ENCODE data around the gene CTDSPL2.
"Not testable (repeated sequence)": the region's sequence is repeated elsewhere in the genome, so short reads cannot be mapped to it uniquely, and the experiment has no call there.

The CTDSPL2 gene

DNA sequence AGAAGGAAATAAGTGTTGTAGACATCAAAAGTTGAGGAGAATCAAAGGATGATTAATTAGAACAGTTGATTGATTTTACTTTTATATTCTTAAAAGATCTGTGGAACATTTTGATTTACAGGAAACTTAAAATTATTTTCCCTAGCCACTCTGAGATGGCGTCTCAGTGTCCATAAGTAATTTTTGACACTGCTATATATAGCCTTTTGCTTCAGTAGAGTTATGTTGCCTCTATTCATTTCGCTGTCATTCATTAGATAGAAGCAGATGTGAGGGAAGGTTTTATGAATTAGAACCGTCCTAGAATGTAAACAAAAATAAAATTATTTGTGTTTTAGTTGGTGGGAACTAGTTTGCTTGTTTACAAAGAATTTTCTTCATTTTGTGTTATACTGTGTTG lies 58.5 kb downstream of the CTDSPL2 start:
- no peak for DNase-seq (ENCODE audit: low read depth)

DNA sequence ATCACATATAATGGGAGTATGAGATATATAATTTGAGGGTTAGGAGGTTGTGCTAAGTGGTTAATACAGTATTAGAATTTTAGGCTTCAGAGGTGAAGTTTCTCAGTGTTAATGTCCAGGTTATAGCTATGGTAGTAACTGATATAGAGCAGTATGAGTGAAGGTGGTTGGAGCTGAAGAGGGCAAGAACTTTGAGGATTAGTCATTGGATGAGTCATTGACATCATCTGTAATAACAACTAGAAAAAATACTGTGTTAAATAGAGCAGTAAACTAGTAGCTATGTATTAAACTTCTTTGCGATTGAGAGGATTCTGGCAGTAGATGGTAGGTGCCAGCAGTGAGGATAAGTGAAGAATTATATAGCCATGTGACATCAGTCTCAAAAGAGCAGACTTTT lies 62.0 kb downstream of the CTDSPL2 start:
- peak; percentile 71 for DNase-seq (ENCODE audit: low read depth)

DNA sequence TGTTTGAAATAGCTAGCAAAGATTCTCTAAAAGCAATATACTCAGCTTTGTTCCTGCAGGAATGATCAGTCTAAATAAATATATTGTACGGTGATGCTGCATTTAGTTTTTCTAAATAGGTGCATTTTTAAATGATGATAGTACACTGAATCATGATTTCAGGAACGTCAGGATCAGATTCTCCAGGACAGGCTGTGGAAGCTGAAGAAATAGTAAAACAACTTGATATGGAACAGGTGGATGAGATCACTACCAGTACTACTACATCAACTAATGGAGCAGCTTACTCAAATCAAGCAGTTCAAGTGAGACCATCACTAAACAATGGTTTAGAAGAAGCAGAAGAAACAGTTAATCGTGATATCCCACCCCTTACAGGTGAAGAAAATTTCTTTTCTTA lies 63.2 kb downstream of the CTDSPL2 start:
- DNase-seq (ENCODE audit: low read depth), result peak; percentile 28

DNA sequence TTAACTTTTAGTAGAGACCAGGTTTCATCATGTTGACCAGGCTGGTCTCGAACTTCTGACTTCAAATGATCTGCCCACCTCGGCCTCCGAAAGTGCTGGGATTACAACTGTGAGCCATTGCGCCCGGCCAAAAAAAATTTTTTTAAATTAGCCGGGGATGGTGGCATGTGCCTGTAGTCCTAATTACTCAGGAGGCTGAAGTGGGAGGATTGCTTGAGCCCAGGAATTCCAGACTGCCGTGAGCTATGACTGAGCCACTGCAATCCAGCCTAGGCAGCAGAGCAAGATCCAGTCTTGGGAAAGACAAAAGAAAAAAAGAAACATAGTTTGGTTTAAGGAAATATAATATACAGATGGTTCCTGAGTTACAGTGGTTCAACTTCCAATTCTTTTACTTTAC lies 64.6 kb downstream of the CTDSPL2 start:
- DNase-seq (ENCODE audit: low read depth), result no peak

DNA sequence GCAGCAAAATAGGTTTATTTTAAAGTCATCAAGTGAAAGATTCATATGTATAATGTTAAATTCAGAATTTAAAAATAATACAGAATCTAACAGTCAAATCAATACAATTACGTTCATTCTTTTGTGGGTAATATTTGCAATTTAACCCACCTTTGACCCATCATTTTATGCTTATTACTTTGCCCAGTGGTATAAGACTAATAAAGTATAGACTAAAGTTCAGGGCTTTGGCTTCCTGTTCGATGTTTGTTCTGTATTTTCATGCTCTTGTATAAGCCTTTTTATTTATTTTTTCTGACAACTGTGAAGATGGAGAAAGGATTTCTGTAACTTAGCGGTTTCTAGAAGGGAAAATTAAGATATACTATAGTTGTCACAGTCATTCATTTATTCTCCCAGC lies 65.2 kb downstream of the CTDSPL2 start:
- DNase-seq (ENCODE audit: low read depth), result no peak

DNA sequence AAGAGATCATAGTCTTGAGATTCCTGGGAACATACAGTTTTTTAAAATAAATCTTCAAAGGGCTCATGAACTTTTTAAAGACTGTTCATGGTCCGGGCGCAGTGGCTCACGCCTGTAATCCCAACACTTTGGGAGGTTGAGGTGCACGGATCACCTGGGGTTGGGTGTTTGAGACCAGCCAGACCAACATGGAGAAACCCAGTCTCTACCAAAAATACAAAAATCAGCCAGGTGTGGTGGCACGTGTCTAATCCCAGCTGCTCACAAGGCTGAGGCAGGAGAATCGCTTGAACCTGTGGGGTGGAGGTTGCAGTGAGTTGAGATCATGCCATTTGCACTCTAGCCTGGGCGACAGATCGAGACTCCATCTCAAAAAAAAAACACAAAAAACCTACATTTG lies 68.1 kb downstream of the CTDSPL2 start:
- no peak for DNase-seq (ENCODE audit: low read depth)

DNA sequence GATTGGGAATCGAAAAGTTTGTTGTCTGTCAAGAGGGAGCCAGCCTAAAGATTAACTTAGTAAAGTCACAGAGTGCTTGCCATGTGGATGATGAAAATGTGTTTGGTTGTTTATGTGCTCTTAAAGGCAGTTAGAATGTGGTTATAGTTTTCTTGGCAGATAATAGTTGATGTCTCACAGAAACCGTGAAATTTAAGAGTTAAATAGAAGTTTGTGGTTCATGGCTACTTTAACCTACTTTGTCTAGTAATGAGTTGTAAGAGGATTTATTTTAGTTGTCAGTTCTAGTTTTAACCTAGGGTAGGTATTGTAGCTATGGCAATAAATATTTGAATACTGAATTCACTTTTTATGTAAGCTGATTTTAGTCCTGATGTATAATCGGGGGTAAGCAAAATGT lies 73.1 kb downstream of the CTDSPL2 start:
- no peak for DNase-seq (ENCODE audit: low read depth)

DNA sequence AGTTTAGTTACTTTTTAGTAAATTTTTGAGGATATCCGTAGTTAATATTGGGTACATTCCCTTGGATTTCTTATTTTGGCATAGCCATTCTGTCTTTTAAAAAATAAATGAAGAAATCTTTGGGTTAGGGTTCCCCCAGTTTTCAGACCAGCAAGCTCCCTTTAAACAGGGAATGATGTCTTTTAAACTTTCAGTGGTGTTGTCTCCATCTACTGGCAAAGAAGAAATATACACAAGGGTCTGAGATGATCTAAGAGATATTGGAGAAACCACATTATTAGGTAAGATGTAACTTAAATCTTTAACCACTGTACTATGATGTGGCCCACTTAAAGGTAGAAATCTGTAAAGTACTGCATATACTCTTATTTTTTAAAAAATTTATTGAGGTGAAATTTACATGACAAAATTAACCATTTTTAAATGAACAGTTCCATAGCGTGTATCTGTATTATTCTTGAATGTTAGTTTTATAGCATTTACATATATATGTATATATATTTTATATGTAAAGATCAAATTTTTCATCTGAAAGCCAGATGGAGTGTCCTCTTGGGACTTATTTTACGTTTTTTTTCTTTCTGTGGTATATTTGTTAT lies 74.4 kb downstream of the CTDSPL2 start:
- peak; percentile 14 for DNase-seq (ENCODE audit: low read depth)

DNA sequence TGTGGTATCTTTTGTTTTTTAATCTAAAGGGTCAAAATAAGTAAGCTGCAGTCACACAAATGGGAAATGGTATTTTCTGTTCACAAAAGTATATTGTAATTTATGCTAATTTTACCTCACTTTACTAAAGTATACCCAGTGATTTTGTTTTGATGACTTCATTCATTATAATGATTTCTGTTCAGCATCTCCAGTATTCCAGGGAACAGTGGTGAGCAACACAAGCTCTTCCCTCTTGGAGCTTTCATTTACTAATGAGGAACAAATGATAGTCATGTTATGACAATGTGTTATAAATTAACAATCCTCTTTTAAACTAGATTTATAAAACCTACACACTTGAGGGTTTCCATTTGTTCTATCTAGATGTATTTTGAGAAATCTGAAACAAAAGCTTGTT lies 89.0 kb downstream of the CTDSPL2 start:
- no peak for DNase-seq (ENCODE audit: low read depth)

DNA sequence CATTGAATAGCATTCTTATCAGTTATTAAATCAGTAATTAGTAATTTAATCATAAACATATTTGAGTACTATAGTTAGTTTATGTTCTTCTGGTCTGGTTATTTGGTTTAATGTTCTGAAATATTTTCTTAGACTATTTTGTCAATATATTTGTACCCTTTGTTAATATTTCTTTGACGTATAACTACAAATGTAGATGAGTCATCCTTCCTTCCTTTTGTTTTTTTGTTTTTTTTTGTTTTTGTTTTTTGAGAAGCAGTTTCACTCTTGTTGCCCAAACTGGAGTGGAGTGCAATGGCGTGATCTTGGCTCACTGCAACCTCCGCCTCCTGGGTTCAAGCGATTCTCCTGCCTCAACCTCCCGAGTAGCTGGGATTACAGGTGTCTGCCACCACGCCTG lies 92.1 kb downstream of the CTDSPL2 start:
- DNase-seq (ENCODE audit: low read depth), result no peak

DNA sequence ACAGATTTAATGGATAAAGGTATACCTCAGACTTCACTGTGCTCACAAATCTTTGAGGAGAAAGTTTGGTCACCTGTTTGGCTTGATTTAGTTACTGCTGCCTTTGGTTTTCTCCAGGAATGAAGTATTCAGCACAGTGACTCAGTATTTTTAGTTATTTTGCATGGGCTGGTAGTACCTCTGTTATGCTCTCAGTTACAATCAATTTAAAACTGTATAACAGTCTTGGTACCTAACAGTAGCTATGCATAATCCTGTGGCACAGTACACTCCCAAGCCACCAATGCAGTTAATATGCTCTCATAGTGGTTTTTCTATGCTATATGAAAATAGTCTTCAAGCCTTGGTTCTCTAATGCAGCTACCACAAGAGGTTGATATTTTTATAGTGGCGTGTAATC lies 97.6 kb downstream of the CTDSPL2 start:
- no peak for DNase-seq (ENCODE audit: low read depth)

DNA sequence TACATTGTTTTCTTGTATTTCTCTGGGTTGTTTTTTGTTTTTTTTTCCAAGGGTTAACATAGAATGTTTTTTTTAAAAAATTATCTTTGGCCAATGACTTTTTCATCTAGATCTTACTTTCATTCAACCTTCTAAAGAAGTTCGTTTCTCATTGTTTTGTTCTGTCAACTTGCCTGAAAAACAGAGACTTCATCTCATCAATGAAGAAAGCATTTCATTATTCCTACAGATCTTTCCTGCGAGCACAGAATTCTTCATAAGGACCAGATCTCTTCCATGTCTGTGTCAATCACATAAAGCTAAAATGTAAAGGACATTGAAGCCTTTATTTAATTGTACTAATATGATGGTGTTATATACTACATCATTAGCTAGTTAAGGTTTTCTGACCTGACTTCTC lies 99.8 kb downstream of the CTDSPL2 start:
- DNase-seq (ENCODE audit: low read depth), result no peak

DNA sequence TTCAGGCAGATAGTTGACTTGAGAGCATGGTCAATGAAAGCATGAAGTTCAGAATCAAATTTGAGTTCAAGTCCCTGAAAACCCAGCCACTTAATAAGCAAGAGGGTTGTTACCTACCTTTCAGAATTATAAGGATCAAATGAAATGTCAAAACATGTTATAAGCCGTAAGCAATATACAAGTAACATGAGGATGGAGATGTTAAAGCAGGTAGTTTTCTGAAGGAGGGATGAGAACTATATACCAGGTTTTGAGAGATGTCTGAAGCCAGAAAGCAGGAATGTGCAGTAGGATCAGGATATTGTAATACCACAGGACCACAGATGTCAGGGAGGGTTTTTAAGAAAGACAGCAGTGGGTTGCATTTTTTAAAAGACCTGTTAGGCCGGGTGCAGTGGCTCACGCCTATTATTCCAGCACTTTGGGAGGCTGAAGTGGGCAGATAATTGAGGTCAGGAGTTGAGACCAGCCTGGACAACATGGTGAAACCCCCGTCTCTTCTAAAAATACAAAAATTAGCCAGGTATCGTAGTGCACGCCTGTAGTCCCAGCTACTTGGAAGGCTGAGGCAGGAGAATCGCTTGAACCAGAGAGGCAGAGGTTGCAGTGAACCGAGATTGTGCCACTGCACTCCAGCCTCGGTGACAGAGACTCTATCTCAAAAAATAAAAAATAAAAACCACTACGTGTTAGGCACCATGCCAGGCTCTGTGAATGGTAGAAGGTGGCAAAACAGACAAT lies 102.6 kb downstream of the CTDSPL2 start:
- DNase-seq (ENCODE audit: low read depth), result no peak

DNA sequence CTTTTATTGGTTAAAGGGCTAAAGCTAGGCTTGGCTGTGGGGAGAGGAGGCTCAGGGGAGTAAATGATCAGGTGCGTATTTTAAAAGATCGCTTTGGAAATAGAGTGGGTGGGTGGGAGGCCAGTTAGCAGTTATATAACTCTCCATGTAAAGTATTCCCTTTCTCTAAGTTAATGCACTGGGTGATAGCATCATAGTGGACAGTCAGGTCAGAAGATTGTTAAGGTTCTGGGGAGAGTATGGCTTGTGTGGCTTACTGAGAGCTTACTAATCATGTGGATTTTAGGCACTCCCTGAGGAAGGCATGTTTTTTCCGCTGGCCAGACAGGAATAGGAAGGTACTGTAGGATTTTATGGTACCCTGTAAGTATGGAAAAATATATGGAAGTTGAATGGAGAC lies 103.2 kb downstream of the CTDSPL2 start:
- no peak for DNase-seq (ENCODE audit: low read depth)

DNA sequence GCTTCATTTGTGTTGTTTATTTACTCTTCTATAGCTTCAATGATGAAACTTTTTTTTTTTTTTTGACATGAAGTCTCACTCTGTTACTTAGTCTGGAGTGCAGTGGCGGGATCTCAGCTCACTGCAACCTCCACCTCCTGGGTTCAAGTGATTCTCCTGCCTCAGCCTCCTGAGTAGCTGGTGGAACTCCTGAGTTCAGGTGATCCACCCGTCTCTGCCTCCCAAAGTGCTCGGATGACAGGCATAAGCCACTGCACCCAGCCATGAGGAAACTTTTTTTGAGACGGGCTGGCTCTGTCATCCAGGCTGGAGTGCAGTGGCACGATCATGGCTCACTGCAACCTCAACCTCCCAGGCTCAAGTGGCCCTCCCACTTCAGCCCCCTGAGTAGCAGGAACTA lies 104.8 kb downstream of the CTDSPL2 start:
- DNase-seq (ENCODE audit: low read depth), result not testable (repeated sequence)

DNA sequence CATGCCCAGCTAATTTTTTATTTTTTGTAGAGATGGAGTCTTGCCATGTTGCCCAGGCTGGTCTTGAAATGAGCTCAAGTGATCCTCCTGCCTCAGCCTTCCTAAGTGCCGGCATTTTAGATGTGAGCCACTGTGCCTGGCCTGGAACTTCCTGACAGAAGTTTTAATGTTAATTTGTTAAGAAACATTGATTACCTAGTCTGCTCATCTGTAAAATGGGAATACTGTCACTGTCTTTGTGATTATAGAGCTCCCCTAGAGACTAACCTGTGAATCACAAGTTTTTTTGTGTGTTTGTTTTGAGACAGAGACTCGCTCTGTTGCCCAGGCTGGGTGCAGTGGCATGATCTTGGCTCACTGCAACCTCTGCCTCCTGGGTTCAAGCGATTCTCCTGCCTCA lies 105.3 kb downstream of the CTDSPL2 start:
- DNase-seq (ENCODE audit: low read depth), result no peak

DNA sequence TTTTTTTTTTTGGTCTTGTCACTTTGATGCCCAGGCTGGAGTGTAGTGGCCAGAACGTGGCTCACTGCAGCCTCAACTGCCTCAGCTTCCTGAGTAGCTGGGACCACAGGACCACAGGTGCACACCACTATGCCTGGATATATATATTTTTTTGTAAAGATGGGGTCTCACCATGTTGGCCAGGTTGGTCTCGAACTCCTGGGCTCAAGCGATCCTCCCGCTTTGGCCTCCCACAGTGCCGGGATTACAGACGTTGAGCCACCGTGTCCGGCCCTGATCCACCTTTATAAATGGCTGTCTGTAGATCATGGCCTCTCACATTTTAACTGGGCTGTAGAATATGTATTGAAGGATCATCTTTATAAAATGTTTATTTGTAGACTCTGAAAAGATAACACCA lies 107.7 kb downstream of the CTDSPL2 start:
- DNase-seq (ENCODE audit: low read depth), result no peak

DNA sequence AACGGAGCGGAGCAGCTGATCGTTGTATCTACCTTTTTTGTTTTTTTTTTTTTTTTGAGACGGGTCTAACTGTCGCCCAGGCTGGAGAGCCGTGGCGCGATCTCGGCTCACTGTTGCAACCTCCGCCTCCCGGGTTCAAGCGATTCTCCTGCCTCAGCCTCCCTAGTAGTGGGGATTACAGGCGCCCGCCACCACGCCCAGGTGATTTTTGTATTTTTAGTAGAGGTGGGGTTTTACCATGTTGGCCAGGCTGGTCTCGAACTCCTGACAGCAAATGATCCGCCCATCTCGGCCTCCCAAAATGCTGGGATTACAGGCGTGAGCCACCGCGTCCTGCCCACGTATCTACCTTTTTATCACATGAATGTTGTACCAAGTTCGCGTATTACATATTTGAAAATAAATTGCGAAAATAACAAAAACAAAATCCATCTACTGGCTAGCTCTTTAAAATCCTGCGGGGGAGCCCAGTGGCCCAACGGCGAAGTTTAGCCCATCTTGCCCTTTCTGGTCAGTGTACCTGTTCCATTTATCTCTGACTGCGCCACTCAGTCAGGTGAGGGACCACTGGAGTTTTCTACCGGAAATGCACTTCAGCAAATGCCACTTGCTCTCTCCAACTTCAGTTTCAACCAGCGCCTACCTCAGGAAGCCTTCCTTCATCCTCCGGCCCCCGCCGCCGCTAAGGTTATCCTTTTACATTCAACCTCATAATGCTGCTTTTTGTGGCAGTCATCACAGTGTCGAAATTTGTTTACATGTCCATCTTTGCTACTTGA lies 108.3 kb downstream of the CTDSPL2 start:
- no peak for DNase-seq (ENCODE audit: low read depth)

DNA sequence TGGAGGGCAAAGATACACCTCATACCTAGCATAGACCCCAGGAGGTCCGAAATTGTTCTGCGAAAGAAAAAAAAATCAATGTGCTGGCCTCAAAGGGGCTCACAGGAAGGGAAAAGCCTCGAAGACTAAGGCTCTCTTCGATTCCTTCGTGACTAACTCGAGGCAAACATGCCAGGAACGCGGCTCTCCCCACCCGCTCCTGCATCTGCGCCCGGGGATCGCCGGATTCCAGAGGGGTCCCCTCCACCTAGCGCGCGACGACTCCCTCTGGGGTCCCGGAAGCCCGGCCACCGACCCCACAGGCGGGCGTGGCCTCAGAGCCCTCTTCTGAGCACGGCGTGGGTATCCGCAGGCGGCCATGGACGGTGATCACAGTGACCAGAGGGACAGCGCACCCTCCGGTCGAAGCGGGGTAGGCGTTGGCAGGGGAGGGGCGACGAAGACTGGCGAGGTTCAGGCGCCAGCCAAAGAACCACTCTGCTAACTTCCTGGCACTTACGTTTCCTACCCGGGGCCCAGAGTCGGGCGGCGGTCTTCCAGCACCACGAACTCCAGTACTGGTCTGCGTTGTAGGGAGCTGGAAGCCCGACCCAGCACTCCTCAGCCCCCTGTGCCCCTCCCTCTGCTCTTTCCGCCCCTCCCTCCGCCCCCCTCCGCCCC lies 109.0 kb downstream of the CTDSPL2 start:
- peak; percentile 27 for DNase-seq (ENCODE audit: low read depth)

DNA sequence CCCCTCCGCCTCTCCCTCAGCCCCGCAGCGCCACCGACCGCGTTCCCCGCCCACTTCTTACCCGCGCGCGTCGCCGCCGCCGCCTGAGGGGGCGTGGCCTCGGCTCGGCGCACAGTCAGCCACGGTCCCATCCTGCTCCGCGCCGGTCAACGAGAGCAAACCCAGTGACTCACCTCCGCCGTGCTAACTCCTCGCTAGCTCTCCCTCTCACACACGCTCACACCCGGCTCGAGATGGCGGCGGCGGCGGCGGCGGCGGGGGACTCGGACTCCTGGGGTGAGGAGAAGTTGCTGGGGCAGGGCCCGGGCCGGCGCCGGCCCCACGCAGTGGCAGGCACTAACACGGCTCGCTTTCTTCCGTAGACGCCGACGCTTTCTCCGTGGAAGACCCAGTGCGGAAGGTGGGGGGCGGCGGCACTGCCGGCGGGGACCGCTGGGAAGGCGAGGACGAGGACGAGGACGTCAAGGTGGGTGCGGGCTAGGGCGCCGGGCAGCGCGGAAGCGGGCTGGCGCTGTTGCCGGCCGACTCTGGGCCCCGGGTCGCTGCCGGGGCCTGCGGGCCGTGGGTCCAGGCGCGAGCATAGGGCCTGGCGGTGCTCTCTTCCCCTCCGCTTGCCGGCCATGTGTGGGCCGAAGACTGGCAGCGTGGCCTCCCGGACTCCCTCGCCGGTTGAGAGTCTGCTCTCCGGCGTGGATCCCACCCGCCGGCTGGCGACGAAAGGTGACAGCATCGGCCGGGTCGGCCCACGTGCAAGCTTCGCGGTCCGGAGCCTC lies 109.7 kb downstream of the CTDSPL2 start, which contains the start of gene EIF3J:
EIF3J (plus strand) TSS at position 186 of the 773 bp plus-strand sequence; CDS start at position 234, 48 bp downstream.
- peak; percentile 84 for DNase-seq (ENCODE audit: low read depth)

DNA sequence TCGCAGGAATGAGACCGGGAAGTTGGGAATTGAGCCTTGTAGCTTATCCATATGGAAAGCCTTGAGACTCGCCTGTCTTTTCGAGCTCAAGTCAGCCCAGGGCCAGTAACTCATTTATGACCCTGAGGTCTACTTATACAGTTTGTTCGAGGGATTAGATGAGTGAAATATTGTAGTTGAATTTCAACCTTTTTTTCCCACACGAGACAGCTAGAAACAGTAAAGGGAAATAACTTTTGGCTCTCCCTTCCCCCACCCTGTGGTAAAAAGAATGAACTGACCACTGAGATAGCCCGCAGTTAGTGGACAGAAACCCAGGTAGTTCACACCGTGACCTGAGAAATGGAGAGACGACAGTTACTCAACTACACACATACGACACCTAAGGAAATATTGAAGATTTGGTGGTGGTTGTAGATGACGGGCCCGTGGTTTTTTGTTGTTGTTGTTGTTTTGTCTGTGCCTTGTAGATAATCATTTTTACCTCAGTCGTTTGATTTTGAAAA lies 110.4 kb downstream of the CTDSPL2 start:
- no peak for DNase-seq (ENCODE audit: low read depth)

Data from non-pigmented ciliary epithelial cell (primary cell).